HepG2 (cell line): ENCODE results near the gene TTC31. TPM values are rescaled to one million over a fixed set of nuclear protein-coding genes. Genes with fewer than 3 reads are reported as not detected.

Experiments
- FLYWCH1 ChIP-seq: sonication (generic); formaldehyde crosslinking; IDR thresholded peaks from 2 replicates; pipeline ENCODE4 v1.8.1; 2023; ENCODE audit warnings: mild to moderate bottlenecking, missing genetic modification reagents
- FOSL1 ChIP-seq: sonication (generic); formaldehyde crosslinking; IDR thresholded peaks from 2 replicates; pipeline ENCODE4 v1.9.0; 2021; ENCODE audit warnings: missing genetic modification reagents, borderline replicate concordance
- FOXK2 ChIP-seq: fragments of 450-650 bp; IDR thresholded peaks from 2 replicates; pipeline ENCODE4 v1.6.1; 2016
- GATAD1 ChIP-seq: IDR thresholded peaks from 2 replicates; pipeline ENCODE4 v1.6.1; 2016; ENCODE audit warnings: missing genetic modification reagents, missing compliant biosample characterization
- HNRNPH1 ChIP-seq: fragments of 200-400 bp; formaldehyde crosslinking; optimal IDR thresholded peaks from 2 replicates; pipeline ENCODE3; 2017; ENCODE audit warnings: mild to moderate bottlenecking, low read depth, low read length
- JUN ChIP-seq: sonication (generic); formaldehyde crosslinking; IDR thresholded peaks from 2 replicates; pipeline ENCODE4 v1.4.0; 2020; ENCODE audit warnings: mild to moderate bottlenecking, missing genetic modification reagents
- KLF11 ChIP-seq: IDR thresholded peaks from 2 replicates; pipeline ENCODE4 v1.6.1; 2016; ENCODE audit warnings: missing compliant biosample characterization
- MATR3 ChIP-seq: sonication (generic); formaldehyde crosslinking; IDR thresholded peaks from 2 replicates; pipeline ENCODE4 v1.4.0; 2020; ENCODE audit warnings: missing genetic modification reagents
- MAZ ChIP-seq, 2 experiments: sonication (generic) in 1 of 2; formaldehyde crosslinking in 1 of 2; IDR thresholded peaks; 2 replicates each; pipeline versions ENCODE4 v1.5.0 to v1.6.1; 2012 to 2020; ENCODE audit warnings: low read depth in 2 of 2, mild to moderate bottlenecking in 2 of 2, borderline replicate concordance in 1 of 2, improper control_type of control experiment in 1 of 2, low read length in 1 of 2, missing genetic modification reagents in 1 of 2, moderate library complexity in 1 of 2
- MZF1 ChIP-seq: sonication (generic); formaldehyde crosslinking; IDR thresholded peaks from 2 replicates; pipeline ENCODE4 v1.8.1; 2023; ENCODE audit warnings: mild to moderate bottlenecking, missing genetic modification reagents, borderline replicate concordance
- PHF5A ChIP-seq: IDR thresholded peaks from one replicate; pipeline ENCODE4 v1.6.1; 2018; ENCODE audit warnings: low read depth, missing genetic modification reagents; ENCODE audit not compliant: unreplicated experiment
- RBM39 ChIP-seq: fragments of 200-400 bp; formaldehyde crosslinking; IDR thresholded peaks from one replicate; pipeline ENCODE4 v1.6.1; 2018; ENCODE audit warnings: antibody characterized with exemption, mild to moderate bottlenecking, low read depth, low read length; ENCODE audit not compliant: poor library complexity, severe bottlenecking
- RELA ChIP-seq: sonication (generic); formaldehyde crosslinking; IDR thresholded peaks from 2 replicates; pipeline ENCODE4 v1.4.0; 2020; ENCODE audit warnings: missing genetic modification reagents
- REXO4 ChIP-seq: sonication (generic); formaldehyde crosslinking; IDR thresholded peaks from 2 replicates; pipeline ENCODE4 v1.8.0; 2022; ENCODE audit warnings: missing genetic modification reagents, mild to moderate bottlenecking, borderline replicate concordance
- SETDB1 ChIP-seq: sonication (generic); formaldehyde crosslinking; IDR thresholded peaks from 2 replicates; pipeline ENCODE4 v1.5.1; 2020; ENCODE audit warnings: missing genetic modification reagents, mild to moderate bottlenecking, borderline replicate concordance
- TCF7L2 ChIP-seq: IDR thresholded peaks from 2 replicates; pipeline ENCODE4 v1.6.1; 2011; ENCODE audit warnings: mild to moderate bottlenecking, low read depth, low read length, moderate library complexity
- ZBTB20 ChIP-seq: sonication (generic); formaldehyde crosslinking; IDR thresholded peaks from 2 replicates; pipeline ENCODE4 v1.8.1; 2023; ENCODE audit warnings: missing genetic modification reagents, low read depth, mild to moderate bottlenecking, borderline replicate concordance
- ZBTB21 ChIP-seq: sonication (generic); formaldehyde crosslinking; IDR thresholded peaks from 2 replicates; pipeline ENCODE4 v1.4.0; 2020; ENCODE audit warnings: missing genetic modification reagents
- ZEB1 ChIP-seq: IDR thresholded peaks from 2 replicates; pipeline ENCODE4 v1.6.1; 2012; ENCODE audit warnings: mild to moderate bottlenecking, low read depth, inconsistent platforms; ENCODE audit not compliant: insufficient replicate concordance
- ZKSCAN8 ChIP-seq: IDR thresholded peaks from 2 replicates; pipeline ENCODE4 v1.6.1; 2016; ENCODE audit warnings: borderline replicate concordance, missing genetic modification reagents, missing compliant biosample characterization
- ZNF563 ChIP-seq: sonication (generic); formaldehyde crosslinking; IDR thresholded peaks from 2 replicates; pipeline ENCODE4 v1.8.0; 2022; ENCODE audit warnings: mild to moderate bottlenecking, moderate library complexity, missing genetic modification reagents
- ZSCAN30 ChIP-seq: sonication (generic); formaldehyde crosslinking; IDR thresholded peaks from 2 replicates; pipeline ENCODE4 v1.5.0; 2020; ENCODE audit warnings: mild to moderate bottlenecking, missing genetic modification reagents
- ZSCAN31 ChIP-seq: sonication (generic); formaldehyde crosslinking; IDR thresholded peaks from 2 replicates; pipeline ENCODE4 v1.5.0; 2020; ENCODE audit warnings: low read depth, mild to moderate bottlenecking, missing genetic modification reagents
- polyA plus RNA-seq, 8 experiments: library from polyadenylated mRNA; depleted of rRNA in 3 of 8; stranded (reverse) in 7 of 8; unstranded in 1 of 8; fragments of >200 nt; fragmentation: Illumina TruSeq in 4 of 8; extraction: Trizol in 4 of 8; gene quantifications; 2 replicates each; pipeline versions ENCODE4 v1.2.1 to v1.2.3, GENCODE V29; 2011 to 2016; ENCODE audit warnings: low read depth in 4 of 8, missing spikeins in 1 of 8, mixed read lengths in 1 of 8; ENCODE audit not compliant: insufficient read depth in 1 of 8
- total RNA-seq, 5 experiments: library from RNA; depleted of rRNA; stranded (reverse); fragments of >200 nt; fragmentation: Illumina TruSeq; extraction: Trizol; gene quantifications; 2 replicates each; pipeline ENCODE4 v1.2.3, GENCODE V29; 2016; ENCODE audit warnings: low read depth in 1 of 5
- TF ChIP-seq, protein P1 (sequence below): sonication (generic); formaldehyde crosslinking; IDR thresholded peaks from 2 replicates; pipeline ENCODE4 v1.4.0; 2020; ENCODE audit warnings: missing genetic modification reagents, borderline replicate concordance
- TF ChIP-seq, protein P2 (sequence below): sonication (generic); formaldehyde crosslinking; IDR thresholded peaks from 2 replicates; pipeline ENCODE4 v1.8.0; 2023; ENCODE audit warnings: mild to moderate bottlenecking, missing genetic modification reagents

Gene TTC31
- total and polyA plus RNA-seq, 2 of the 13 experiments (the other 11 are each of a cell fraction or from before 2014, with no cell fraction given) = 28.3 to 39.5 TPM

DNA sequence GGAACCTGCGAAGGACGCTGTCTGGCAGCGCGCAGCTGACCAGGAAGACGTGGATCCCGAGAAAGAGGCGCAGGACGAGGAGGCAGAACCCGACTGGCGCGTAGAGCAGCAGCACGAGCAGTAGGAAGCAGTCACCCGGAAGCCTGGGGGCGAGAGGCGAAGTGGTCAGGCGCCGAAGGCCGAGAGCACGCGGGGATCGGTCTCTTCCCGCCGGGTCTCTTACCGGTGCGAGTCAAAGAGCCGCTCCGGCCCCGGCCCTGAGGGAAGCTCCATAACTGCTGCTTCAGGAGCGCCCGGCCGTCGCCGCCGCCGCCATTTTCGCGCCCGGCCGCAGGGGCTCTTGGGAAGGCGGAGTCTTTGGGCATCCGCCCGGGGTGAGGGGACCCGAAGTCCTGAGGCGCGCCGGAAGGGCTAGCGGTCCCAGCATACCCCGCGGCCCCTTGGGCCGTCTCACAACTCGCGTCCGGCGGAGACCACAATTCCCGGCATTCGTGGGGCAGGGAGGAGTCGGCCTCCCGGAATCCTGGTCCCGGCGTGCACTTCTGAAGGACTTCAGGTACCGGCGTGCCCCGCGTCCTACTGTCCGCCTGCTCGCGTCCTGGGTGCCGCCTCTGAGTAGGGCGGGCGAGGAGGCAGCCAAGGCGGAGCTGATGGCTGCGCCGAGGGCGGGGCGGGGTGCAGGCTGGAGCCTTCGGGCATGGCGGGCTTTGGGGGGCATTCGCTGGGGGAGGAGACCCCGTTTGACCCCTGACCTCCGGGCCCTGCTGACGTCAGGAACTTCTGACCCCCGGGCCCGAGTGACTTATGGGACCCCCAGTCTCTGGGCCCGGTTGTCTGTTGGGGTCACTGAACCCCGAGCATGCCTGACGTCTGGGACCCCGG lies 46.7 kb downstream of the TTC31 start, which contains the start of the genes AUP1 and HTRA2 (continued):
- peak; percentile 56 for TF ChIP-seq RBM39
- TF ChIP-seq MZF1 (CRISPR knock-in tag) = no peak
- peak; percentile 13; the same call in 1 of the 2 replicates for TF ChIP-seq REXO4 (CRISPR knock-in tag)
- peak; percentile 89 for TF ChIP-seq MAZ (IDR thresholded peaks at IDR 0.05; ENCODE audit: borderline replicate concordance, low read depth, low read length)
- TF ChIP-seq MAZ (CRISPR knock-in tag; IDR thresholded peaks at IDR 0.05; ENCODE audit: low read depth) = peak; percentile 97
- no peak for TF ChIP-seq TCF7L2
- TF ChIP-seq ZBTB21 = no peak; the same call in 1 of the 2 replicates
- TF ChIP-seq ZSCAN30 (CRISPR knock-in tag) = no peak
- TF ChIP-seq FOSL1 (CRISPR knock-in tag) = no peak
- 0 out of 2 replicates have a peak, but pooled peaks have one; percentile 13 for TF ChIP-seq FLYWCH1 (CRISPR knock-in tag)
- no peak for TF ChIP-seq FOXK2
- peak; percentile 77; the same call in 1 of the 2 replicates for TF ChIP-seq ZBTB20
- TF ChIP-seq GATAD1 = peak; percentile 97
- peak; percentile 87; the same call in 1 of the 2 replicates for TF ChIP-seq ZSCAN31
- TF ChIP-seq HNRNPH1 = no peak
- TF ChIP-seq SETDB1 (CRISPR knock-in tag) = no peak
- TF ChIP-seq, protein P1, sequence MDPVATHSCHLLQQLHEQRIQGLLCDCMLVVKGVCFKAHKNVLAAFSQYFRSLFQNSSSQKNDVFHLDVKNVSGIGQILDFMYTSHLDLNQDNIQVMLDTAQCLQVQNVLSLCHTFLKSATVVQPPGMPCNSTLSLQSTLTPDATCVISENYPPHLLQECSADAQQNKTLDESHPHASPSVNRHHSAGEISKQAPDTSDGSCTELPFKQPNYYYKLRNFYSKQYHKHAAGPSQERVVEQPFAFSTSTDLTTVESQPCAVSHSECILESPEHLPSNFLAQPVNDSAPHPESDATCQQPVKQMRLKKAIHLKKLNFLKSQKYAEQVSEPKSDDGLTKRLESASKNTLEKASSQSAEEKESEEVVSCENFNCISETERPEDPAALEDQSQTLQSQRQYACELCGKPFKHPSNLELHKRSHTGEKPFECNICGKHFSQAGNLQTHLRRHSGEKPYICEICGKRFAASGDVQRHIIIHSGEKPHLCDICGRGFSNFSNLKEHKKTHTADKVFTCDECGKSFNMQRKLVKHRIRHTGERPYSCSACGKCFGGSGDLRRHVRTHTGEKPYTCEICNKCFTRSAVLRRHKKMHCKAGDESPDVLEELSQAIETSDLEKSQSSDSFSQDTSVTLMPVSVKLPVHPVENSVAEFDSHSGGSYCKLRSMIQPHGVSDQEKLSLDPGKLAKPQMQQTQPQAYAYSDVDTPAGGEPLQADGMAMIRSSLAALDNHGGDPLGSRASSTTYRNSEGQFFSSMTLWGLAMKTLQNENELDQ (CRISPR knock-in tag) = no peak
- no peak for TF ChIP-seq PHF5A (CRISPR knock-in tag)
- TF ChIP-seq, protein P2, sequence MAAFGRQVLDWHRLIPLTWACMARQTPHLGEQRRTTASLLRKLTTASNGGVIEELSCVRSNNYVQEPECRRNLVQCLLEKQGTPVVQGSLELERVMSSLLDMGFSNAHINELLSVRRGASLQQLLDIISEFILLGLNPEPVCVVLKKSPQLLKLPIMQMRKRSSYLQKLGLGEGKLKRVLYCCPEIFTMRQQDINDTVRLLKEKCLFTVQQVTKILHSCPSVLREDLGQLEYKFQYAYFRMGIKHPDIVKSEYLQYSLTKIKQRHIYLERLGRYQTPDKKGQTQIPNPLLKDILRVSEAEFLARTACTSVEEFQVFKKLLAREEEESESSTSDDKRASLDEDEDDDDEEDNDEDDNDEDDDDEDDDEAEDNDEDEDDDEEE (CRISPR knock-in tag) = peak; percentile 13; the same call in 1 of the 2 replicates
- TF ChIP-seq JUN (CRISPR knock-in tag) = peak; percentile 49; the same call in 1 of the 2 replicates
- TF ChIP-seq ZNF563 (CRISPR knock-in tag) = peak; percentile 89
- no peak for TF ChIP-seq ZKSCAN8 (CRISPR knock-in tag)
- no peak for TF ChIP-seq ZEB1
- TF ChIP-seq MATR3 (CRISPR knock-in tag) = no peak
- TF ChIP-seq RELA = peak; percentile 17; the same call in 1 of the 2 replicates
- no peak for TF ChIP-seq KLF11 (CRISPR knock-in tag)
